ENCODE measurements around the gene MEIS2. TPM values are rescaled to one million over a fixed set of nuclear protein-coding genes. Genes with fewer than 3 reads are reported as not detected.

MEIS2 gene
- total and polyA plus RNA-seq, 12 donors: 21.1 to 64.5 (median 48.5) TPM

- 82 to 90% methylated on average over 2 of the region's 2 CpGs for WGBS, 2 donors
- H3K36me3 ChIP-seq: peaks cover 0 to 21% (median 0%) of the 10 kb centered on the region in 9 donors
- no peak overlapping the region for H3K4me3 ChIP-seq
- peak overlapping the region in 4 of 10 donors; percentile 8 to 39 (median 34) for H3K27ac ChIP-seq
- DNase-seq: no peak
- TF ChIP-seq CTCF (IDR thresholded peaks at IDR 0.05): no peak
- peaks cover 0 to 40% (median 10%) of the 10 kb centered on the region in 9 donors for H3K4me1 ChIP-seq
- ATAC-seq: peak in 6 of 8 donors; percentile 28 to 74 (median 44)
- no peaks in the 10 kb centered on the region for H3K27me3 ChIP-seq
- H3K9me3 ChIP-seq: no peaks in the 10 kb centered on the region
- intact Hi-C loops (cut with DNase I): no loop called here
These were observed 93.0 kb downstream of the MEIS2 start for GRCh38 chr15:37007301-37007700.

- H3K4me3 ChIP-seq: no peak overlapping the region
- WGBS, 2 donors: 79 to 80% methylated on average over 8 of the region's 8 CpGs
- H3K27ac ChIP-seq: no peak overlapping the region
- peaks cover 0 to 33% (median 10%) of the 10 kb centered on the region in 9 donors for H3K4me1 ChIP-seq
- intact Hi-C loops (cut with DNase I): no loop called here
- H3K27me3 ChIP-seq: no peaks in the 10 kb centered on the region
- H3K36me3 ChIP-seq: peaks cover 0 to 21% (median 0%) of the 10 kb centered on the region in 9 donors
- ATAC-seq: peak in 1 of 8 donors; percentile 33
- TF ChIP-seq CTCF (IDR thresholded peaks at IDR 0.05): no peak
- no peaks in the 10 kb centered on the region for H3K9me3 ChIP-seq
- DNase-seq: no peak
These were observed 95.2 kb downstream of the MEIS2 start for GRCh38 chr15:37004981-37005735.

GRCh38 chr15:37004373-37004869 lies 95.9 kb downstream of the MEIS2 start:
- H3K4me1 ChIP-seq: peaks cover 0 to 36% (median 16%) of the 10 kb centered on the region in 9 donors
- no peaks in the 10 kb centered on the region for H3K27me3 ChIP-seq
- no peak for ATAC-seq
- DNase-seq: no peak
- H3K27ac ChIP-seq: no peak overlapping the region
- intact Hi-C loops (cut with DNase I): no loop called here
- no peak overlapping the region for H3K4me3 ChIP-seq
- H3K9me3 ChIP-seq: no peaks in the 10 kb centered on the region
- no peak for TF ChIP-seq CTCF (IDR thresholded peaks at IDR 0.05)
- 46 to 62% methylated on average over 4 of the region's 4 CpGs for WGBS, 2 donors
- H3K36me3 ChIP-seq: peaks cover 0 to 21% (median 0%) of the 10 kb centered on the region in 9 donors

- Histone ChIP-seq H3K27ac (no peak overlapping the region), H3K4me3 (no peak overlapping the region), H3K27me3 (no peaks in the 10 kb centered on the region), H3K36me3 (peaks cover 0 to 21% (median 0%) of the 10 kb centered on the region in 9 donors), H3K4me1 (peaks cover 0 to 23% (median 10%) of the 10 kb centered on the region in 9 donors), H3K9me3 (no peaks in the 10 kb centered on the region)
- intact Hi-C loops (cut with DNase I): no loop called here
- ATAC-seq (no peak), DNase-seq (no peak)
- 74 to 77% methylated on average over 4 of the region's 4 CpGs for WGBS, 2 donors
- no peak for TF ChIP-seq CTCF (IDR thresholded peaks at IDR 0.05)
These were observed 98.2 kb downstream of the MEIS2 start for GRCh38 chr15:37002041-37002672.

Data from heart right ventricle (tissue), 16 donors.